HG02973 (cell line): ENCODE results near the gene GOSR1.
"Not testable (repeated sequence)": the region's sequence is repeated elsewhere in the genome, so short reads cannot be mapped to it uniquely, and the experiment has no call there.

Experiments
- ATAC-seq: cut with Tn5 transposase; IDR thresholded peaks from one replicate; pipeline ENCODE4 v1.9.1; 2021; ENCODE audit warnings: moderate library complexity; ENCODE audit not compliant: unreplicated experiment

The GOSR1 gene

DNA sequence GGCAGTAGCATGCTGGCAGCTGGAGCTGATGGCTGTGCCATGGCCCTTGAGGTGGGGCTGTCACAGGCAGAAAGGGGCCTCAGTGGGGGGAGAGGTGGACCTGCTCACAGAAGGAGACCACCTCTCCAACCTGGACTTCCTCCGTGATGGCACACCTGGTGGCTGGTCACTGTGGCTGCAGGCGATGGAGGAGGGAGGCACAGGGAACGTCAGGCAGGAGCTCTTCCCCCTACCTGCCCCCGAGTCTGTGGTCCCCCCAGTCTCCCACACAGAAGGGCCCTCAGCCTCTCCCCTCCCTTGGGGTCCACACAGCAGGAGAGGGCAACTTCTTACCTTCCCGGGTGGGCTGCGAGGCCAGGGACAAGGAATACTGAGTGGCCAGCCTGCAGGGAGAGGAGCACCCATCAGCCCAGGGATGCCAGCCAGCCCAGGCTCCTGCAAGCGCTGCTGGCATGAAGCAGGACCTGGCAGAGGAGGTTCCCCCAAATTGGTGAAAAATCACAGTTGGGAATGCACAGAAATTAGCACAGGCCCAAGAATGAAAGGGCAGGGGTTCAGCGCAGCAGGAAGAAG lies 96.5 kb downstream of the GOSR1 start:
- ATAC-seq = no peak

- not testable (repeated sequence) for ATAC-seq
Observed at GRCh38 chr17:30574309-30574708, 97.1 kb downstream of the GOSR1 start.

DNA sequence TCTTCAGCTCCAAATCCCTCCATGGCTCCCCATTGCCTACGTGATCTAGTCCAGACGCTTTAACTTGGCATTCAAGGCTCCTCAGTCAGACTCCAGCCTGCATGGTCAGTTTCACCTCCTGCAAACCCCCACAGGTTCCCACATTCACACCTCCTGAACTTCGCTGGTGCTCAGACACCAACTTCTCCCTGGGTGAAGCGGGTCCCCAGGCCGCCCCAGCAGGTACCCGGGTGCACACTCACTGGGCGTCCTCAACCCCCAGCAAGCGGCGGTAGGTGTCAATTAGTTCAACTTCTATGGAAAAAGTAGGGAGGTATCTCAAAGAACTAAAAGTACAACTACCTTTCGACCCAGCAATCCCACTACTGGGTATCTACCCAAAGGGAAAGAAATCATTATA lies 97.6 kb downstream of the GOSR1 start:
- ATAC-seq = not testable (repeated sequence)

DNA sequence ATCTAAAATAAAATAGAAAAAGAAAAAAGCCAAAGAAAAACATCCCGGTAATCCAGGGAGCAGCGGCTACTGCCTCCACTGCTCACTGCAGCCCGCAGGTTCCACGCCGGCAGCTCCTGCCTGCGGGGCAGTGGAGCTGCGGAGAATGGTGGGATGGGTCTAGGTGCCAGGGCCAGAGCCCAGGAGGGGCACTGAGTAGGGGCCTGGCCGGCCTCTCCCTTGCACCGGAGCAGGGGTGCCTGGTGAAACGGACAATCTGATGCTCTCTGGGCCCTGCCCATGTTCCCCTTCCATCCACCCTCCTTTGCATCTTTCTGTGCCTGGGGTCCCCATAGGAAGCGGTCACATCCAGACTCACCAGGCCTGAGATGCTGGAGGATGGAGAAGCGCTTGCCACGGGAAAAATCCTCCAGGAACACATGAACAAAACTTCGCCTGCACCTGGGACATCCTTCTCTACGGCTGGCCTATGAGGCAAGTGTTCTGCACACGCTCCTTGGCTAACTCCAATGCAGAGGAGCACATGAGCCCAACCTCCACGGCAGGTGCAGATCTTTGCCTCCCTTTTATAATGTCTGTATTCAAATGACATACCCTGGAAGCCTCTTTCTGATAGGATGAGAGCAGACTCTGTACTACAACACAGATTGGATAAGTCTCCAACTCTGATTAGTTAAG lies 98.6 kb downstream of the GOSR1 start:
- not testable (repeated sequence) for ATAC-seq

- ATAC-seq = no peak
Observed at GRCh38 chr17:30576326-30576861, 99.2 kb downstream of the GOSR1 start.
